Naive B cell (primary cell): ENCODE measurements around the gene MAP4K3. TPM values are rescaled to one million over a fixed set of nuclear protein-coding genes. Genes with fewer than 3 reads are reported as not detected.
"Not testable (repeated sequence)": the region's sequence is repeated elsewhere in the genome, so short reads cannot be mapped to it uniquely, and the experiment has no call there.

Source experiments
- ATAC-seq, 2 donors: fragments of 150-1000 bp; cut with Tn5 transposase; 2 replicates each; pipeline ENCODE4 v1.10.0; 2021; ENCODE audit warnings: low read depth in 2 of 2, mild to moderate bottlenecking in 2 of 2, moderate library complexity in 2 of 2
- DNase-seq: peaks from one replicate; pipeline ENCODE4 v3.0.0; 2022
- H3K27ac Mint-ChIP-seq, 6 donors: one replicate each; pipeline ENCODE4 v1.8.0; 2020 to 2022; ENCODE audit warnings: mild to moderate bottlenecking in 6 of 6, mixed read lengths in 6 of 6, moderate library complexity in 5 of 6, inconsistent platforms in 2 of 6
- H3K27me3 Mint-ChIP-seq, 3 donors: one replicate each; pipeline ENCODE4 v1.8.0; 2021 to 2022; ENCODE audit warnings: mixed read lengths in 3 of 3, mild to moderate bottlenecking in 1 of 3
- H3K36me3 Mint-ChIP-seq, 2 donors: one replicate each; pipeline ENCODE4 v1.8.0; 2020 to 2022; ENCODE audit warnings: mixed read lengths in 2 of 2, inconsistent platforms in 1 of 2, mild to moderate bottlenecking in 1 of 2
- H3K4me1 Mint-ChIP-seq, 3 donors: one replicate each; pipeline ENCODE4 v1.8.0; 2020 to 2022; ENCODE audit warnings: mixed read lengths in 3 of 3, inconsistent platforms in 1 of 3, mild to moderate bottlenecking in 1 of 3, moderate library complexity in 1 of 3
- H3K4me3 Mint-ChIP-seq, 8 donors: one replicate each; pipeline ENCODE4 v1.8.0; 2020 to 2022; ENCODE audit warnings: mild to moderate bottlenecking in 8 of 8, mixed read lengths in 8 of 8, moderate library complexity in 8 of 8, inconsistent platforms in 2 of 8
- H3K9me3 Mint-ChIP-seq, 7 donors: one replicate each; pipeline ENCODE4 v1.8.0; 2020 to 2022; ENCODE audit warnings: mixed read lengths in 7 of 7, mild to moderate bottlenecking in 5 of 7, inconsistent platforms in 2 of 7, moderate library complexity in 1 of 7
- polyA plus RNA-seq, 6 donors: library from polyadenylated mRNA; unstranded; fragments of 300-500 nt; fragmentation: Illumina TruSeq; gene quantifications; one replicate each; pipeline ENCODE4 v1.2.3, GENCODE V29; 2021; ENCODE audit warnings: low read depth in 6 of 6

The MAP4K3 gene
- polyA plus RNA-seq, 6 donors from 2014 or later, result 0.76 to 2.9 (median 2.1) TPM

- not testable (repeated sequence) for H3K36me3 Mint-ChIP-seq, H3K27me3 Mint-ChIP-seq, H3K9me3 Mint-ChIP-seq
- peak overlapping the region in 5 of 6 donors; percentile 28 to 66 (median 34) for H3K27ac Mint-ChIP-seq
- peak overlapping the region; percentile 77 to 93 (median 86) for H3K4me3 Mint-ChIP-seq
- DNase-seq (peak; percentile 11), ATAC-seq (peak in 1 of 2 donors; percentile 37)
- H3K4me1 Mint-ChIP-seq, result peaks cover 11 to 16% (median 11%) of the 10 kb centered on the region in 3 donors
Observed at GRCh38 chr2:39244963-39245625, 192.0 kb downstream of the MAP4K3 start.

GRCh38 chr2:39244241-39244862 is 192.7 kb downstream of the MAP4K3 start:
- H3K36me3 Mint-ChIP-seq, ATAC-seq, DNase-seq, H3K27me3 Mint-ChIP-seq, H3K9me3 Mint-ChIP-seq: not testable (repeated sequence)
- Mint-ChIP-seq H3K4me3 (peak overlapping the region; percentile 81 to 93 (median 86)), H3K4me1 (peaks cover 11 to 16% (median 11%) of the 10 kb centered on the region in 3 donors), H3K27ac (peak overlapping the region in 3 of 6 donors; percentile 34 to 74 (median 42))

- Mint-ChIP-seq H3K27ac (peak within 1 kb of the TSS in 4 of 6 donors; percentile 34 to 74 (median 38)), H3K9me3 (peaks cover 0 to 2% (median 0%) of the 10 kb centered on the region in 7 donors), H3K4me1 (peaks cover 11 to 16% (median 11%) of the 10 kb centered on the region in 3 donors), H3K27me3 (no peaks in the 10 kb centered on the region), H3K36me3 (no peaks in the 10 kb centered on the region), H3K4me3 (peak within 1 kb of the TSS; percentile 81 to 93 (median 86))
- ATAC-seq (peak; percentile 85 to 87), DNase-seq (peak; percentile 24)
Observed at GRCh38 chr2:39243469-39244123, 193.5 kb downstream of the MAP4K3 start, which contains the start of gene CDKL4. Gene CDKL4 (minus strand): TSS chr2:39243970.

GRCh38 chr2:39241588-39241987 is 195.5 kb downstream of the MAP4K3 start:
- ATAC-seq (no peak), DNase-seq (no peak)
- H3K36me3 Mint-ChIP-seq, result peaks cover 2 to 4% of the 10 kb centered on the region in 2 donors
- no peak overlapping the region for H3K4me3 Mint-ChIP-seq
- H3K27me3 Mint-ChIP-seq, result peaks cover 0 to under 1% (median 0%) of the 10 kb centered on the region in 3 donors
- H3K4me1 Mint-ChIP-seq, result peaks cover 11 to 16% (median 11%) of the 10 kb centered on the region in 3 donors
- H3K9me3 Mint-ChIP-seq, result peaks cover 0 to 9% (median 0%) of the 10 kb centered on the region in 7 donors
- H3K27ac Mint-ChIP-seq, result no peak overlapping the region

- Mint-ChIP-seq H3K4me3 (no peak overlapping the region), H3K27me3 (peaks cover 0 to 5% (median 0%) of the 10 kb centered on the region in 3 donors), H3K9me3 (peaks cover 2 to 16% (median 7%) of the 10 kb centered on the region in 7 donors), H3K36me3 (peaks cover 10 to 12% of the 10 kb centered on the region in 2 donors), H3K4me1 (peaks cover 6 to 11% (median 11%) of the 10 kb centered on the region in 3 donors), H3K27ac (no peak overlapping the region)
- DNase-seq (no peak), ATAC-seq (no peak)
Observed at GRCh38 chr2:39240758-39241157, 196.3 kb downstream of the MAP4K3 start.

GRCh38 chr2:39234754-39235153 is 202.3 kb downstream of the MAP4K3 start:
- H3K4me3 Mint-ChIP-seq, result no peak overlapping the region
- peaks cover 4 to 24% (median 13%) of the 10 kb centered on the region in 7 donors for H3K9me3 Mint-ChIP-seq
- ATAC-seq (no peak), DNase-seq (no peak)
- no peaks in the 10 kb centered on the region for H3K4me1 Mint-ChIP-seq
- H3K27ac Mint-ChIP-seq, result no peak overlapping the region
- H3K36me3 Mint-ChIP-seq, result peaks cover 16% of the 10 kb centered on the region in 2 donors
- H3K27me3 Mint-ChIP-seq, result peaks cover 0 to 5% (median 0%) of the 10 kb centered on the region in 3 donors

- ATAC-seq, result no peak
- H3K27ac Mint-ChIP-seq, result no peak overlapping the region
Observed at GRCh38 chr2:39232141-39232540, 204.9 kb downstream of the MAP4K3 start.

GRCh38 chr2:39228413-39229209 is 208.5 kb downstream of the MAP4K3 start:
- no peaks in the 10 kb centered on the region for H3K9me3 Mint-ChIP-seq

More at GRCh38 chr2:39232141-39232540, 204.9 kb downstream of the MAP4K3 start:
- Mint-ChIP-seq H3K4me1 (peaks cover 12 to 18% (median 14%) of the 10 kb centered on the region in 3 donors), H3K27me3 (peaks cover 0 to 5% (median 0%) of the 10 kb centered on the region in 3 donors), H3K4me3 (no peak overlapping the region), H3K9me3 (peaks cover 4 to 22% (median 11%) of the 10 kb centered on the region in 7 donors), H3K36me3 (peaks cover 16% of the 10 kb centered on the region in 2 donors)
- no peak for DNase-seq

GRCh38 chr2:39227628-39228412 is 209.3 kb downstream of the MAP4K3 start:
- Mint-ChIP-seq H3K36me3 (no peaks in the 10 kb centered on the region), H3K9me3 (no peaks in the 10 kb centered on the region), H3K27me3 (no peaks in the 10 kb centered on the region), H3K4me1 (peaks cover 12 to 18% (median 14%) of the 10 kb centered on the region in 3 donors), H3K4me3 (peak overlapping the region in 7 of 8 donors; percentile 61 to 85 (median 79)), H3K27ac (peak overlapping the region in 2 of 6 donors; percentile 30 to 86)
- peak; percentile 81 to 83 for ATAC-seq
- peak; percentile 70 for DNase-seq

More at GRCh38 chr2:39228413-39229209, 208.5 kb downstream of the MAP4K3 start:
- Mint-ChIP-seq H3K27me3 (no peaks in the 10 kb centered on the region), H3K36me3 (no peaks in the 10 kb centered on the region), H3K27ac (peak overlapping the region in 3 of 6 donors; percentile 30 to 86 (median 86)), H3K4me1 (peaks cover 12 to 18% (median 14%) of the 10 kb centered on the region in 3 donors), H3K4me3 (peak overlapping the region in 7 of 8 donors; percentile 61 to 85 (median 79))
- DNase-seq (no peak), ATAC-seq (peak; percentile 34 to 46)

- DNase-seq, result no peak
- no peak overlapping the region for H3K4me3 Mint-ChIP-seq
- no peaks in the 10 kb centered on the region for H3K36me3 Mint-ChIP-seq
- no peak for ATAC-seq
- H3K4me1 Mint-ChIP-seq, result peaks cover 12 to 18% (median 14%) of the 10 kb centered on the region in 3 donors
- H3K27me3 Mint-ChIP-seq, result no peaks in the 10 kb centered on the region
- no peak overlapping the region for H3K27ac Mint-ChIP-seq
- H3K9me3 Mint-ChIP-seq, result no peaks in the 10 kb centered on the region
Observed at GRCh38 chr2:39225567-39225966, 211.5 kb downstream of the MAP4K3 start.

GRCh38 chr2:39223909-39224308 is 213.2 kb downstream of the MAP4K3 start:
- Mint-ChIP-seq H3K36me3 (no peaks in the 10 kb centered on the region), H3K4me3 (no peak overlapping the region), H3K9me3 (no peaks in the 10 kb centered on the region), H3K4me1 (peaks cover 11 to 16% (median 13%) of the 10 kb centered on the region in 3 donors), H3K27ac (no peak overlapping the region), H3K27me3 (no peaks in the 10 kb centered on the region)
- DNase-seq (no peak), ATAC-seq (no peak)

GRCh38 chr2:39221459-39221858 is 215.6 kb downstream of the MAP4K3 start:
- H3K4me1 Mint-ChIP-seq, result peaks cover 2 to 8% (median 6%) of the 10 kb centered on the region in 3 donors
- no peaks in the 10 kb centered on the region for H3K36me3 Mint-ChIP-seq
- H3K9me3 Mint-ChIP-seq, result no peaks in the 10 kb centered on the region
- no peaks in the 10 kb centered on the region for H3K27me3 Mint-ChIP-seq
- no peak for DNase-seq
- no peak overlapping the region for H3K4me3 Mint-ChIP-seq
- ATAC-seq, result no peak
- H3K27ac Mint-ChIP-seq, result no peak overlapping the region
